Superior temporal gyrus (tissue), 1 donor: Measurements from ENCODE around the gene PML.

ENCODE experiments used
- DNase-seq: peaks from one replicate; pipeline ENCODE4 v3.0.0-alpha.2; 2016; ENCODE audit errors: extremely low spot score

PML gene

GRCh38 chr15:74007820-74008371 lies 13.4 kb downstream of the PML start:
- no peak for DNase-seq

- DNase-seq: no peak
These were observed 14.4 kb downstream of the PML start for GRCh38 chr15:74008901-74009300.

GRCh38 chr15:74010929-74011540 lies 16.5 kb downstream of the PML start:
- DNase-seq: no peak

- DNase-seq: no peak
These were observed 17.1 kb downstream of the PML start for GRCh38 chr15:74011610-74012009.

GRCh38 chr15:74013374-74013894 lies 18.9 kb downstream of the PML start:
- DNase-seq: no peak

GRCh38 chr15:74019734-74020133 lies 25.2 kb downstream of the PML start:
- no peak for DNase-seq

GRCh38 chr15:74022706-74023470 lies 28.4 kb downstream of the PML start:
- DNase-seq: no peak

- DNase-seq: no peak
These were observed 30.2 kb downstream of the PML start for GRCh38 chr15:74024687-74025086.

- no peak for DNase-seq
These were observed 30.9 kb downstream of the PML start for GRCh38 chr15:74025436-74025835.

- DNase-seq: no peak
These were observed 33.2 kb downstream of the PML start for GRCh38 chr15:74027688-74028087.

- DNase-seq: no peak
These were observed 34.1 kb downstream of the PML start for GRCh38 chr15:74028646-74029045.

- no peak for DNase-seq
These were observed 37.5 kb downstream of the PML start for GRCh38 chr15:74032046-74032445.

GRCh38 chr15:74032606-74033561 lies 38.4 kb downstream of the PML start:
- no peak for DNase-seq

- no peak for DNase-seq
These were observed 39.8 kb downstream of the PML start for GRCh38 chr15:74034206-74034755.

GRCh38 chr15:74035121-74036017 lies 40.9 kb downstream of the PML start:
- DNase-seq: no peak

GRCh38 chr15:74036271-74037170 lies 42.0 kb downstream of the PML start:
- peak; percentile 63 for DNase-seq

GRCh38 chr15:74037171-74038117 lies 42.9 kb downstream of the PML start:
- no peak for DNase-seq
